Lung (tissue), 12 donors: ENCODE measurements around the gene SLC36A1. TPM values are rescaled to one million over a fixed set of nuclear protein-coding genes. Genes with fewer than 3 reads are reported as not detected.

Experiments used
- ATAC-seq: fragments of 200-7000 bp; cut with Tn5 transposase; one replicate; pipeline ENCODE4 v1.9.1; 2020; ENCODE audit warnings: moderate number of reproducible peaks; ENCODE audit not compliant: insufficient read depth, low FRiP score
- DNase-seq, 3 donors: peaks; one replicate each; pipeline ENCODE4 v3.0.0-alpha.2; 2013 to 2017
- H3K27ac ChIP-seq, 2 donors: one replicate each; pipeline ENCODE4 v1.5.1; 2013; ENCODE audit warnings: mild to moderate bottlenecking in 2 of 2, moderate library complexity in 2 of 2, control low read depth in 1 of 2, inconsistent platforms in 1 of 2, low read depth in 1 of 2, low read length in 1 of 2
- H3K27me3 ChIP-seq, 3 donors: one replicate each; pipeline ENCODE4 v1.5.1; 2013; ENCODE audit warnings: low read length in 2 of 3; ENCODE audit not compliant: control insufficient read depth in 3 of 3, insufficient read depth in 3 of 3
- H3K36me3 ChIP-seq, 4 donors: one replicate each; pipeline ENCODE4 v1.5.1; 2013; ENCODE audit warnings: low read length in 4 of 4, mild to moderate bottlenecking in 1 of 4, moderate library complexity in 1 of 4; ENCODE audit not compliant: control insufficient read depth in 4 of 4, insufficient read depth in 4 of 4
- H3K4me1 ChIP-seq, 5 donors: one replicate each; pipeline ENCODE4 v1.5.1; 2013; ENCODE audit warnings: low read length in 5 of 5, mild to moderate bottlenecking in 2 of 5, moderate library complexity in 1 of 5; ENCODE audit not compliant: control insufficient read depth in 5 of 5, insufficient read depth in 5 of 5
- H3K4me3 ChIP-seq: one replicate; pipeline ENCODE4 v1.5.1; 2013; ENCODE audit warnings: mild to moderate bottlenecking, control low read depth, moderate library complexity
- H3K9ac ChIP-seq, 2 donors: one replicate each; pipeline ENCODE4 v1.5.1; 2013; ENCODE audit warnings: low read length in 2 of 2, control low read depth in 1 of 2; ENCODE audit not compliant: insufficient read depth in 1 of 2
- H3K9me3 ChIP-seq, 4 donors: one replicate each; pipeline ENCODE4 v1.5.1; 2013; ENCODE audit warnings: low read length in 3 of 4, mild to moderate bottlenecking in 1 of 4, moderate library complexity in 1 of 4; ENCODE audit not compliant: control insufficient read depth in 4 of 4, insufficient read depth in 3 of 4
- WGBS, 2 donors: extraction: QIAGEN DNeasy Blood & Tissue Kit; methylation state at CpG; one replicate each; pipeline ENCODE4 v1.1.7; 2013; 5-methylcytosine and 5-hydroxymethylcytosine counted together
- polyA plus RNA-seq, 2 donors: library from polyadenylated mRNA; stranded (reverse); fragments of 200-250 nt; gene quantifications; one replicate each; pipeline ENCODE4 v1.2.1, GENCODE V29; 2013
- total RNA-seq, 2 donors: library from RNA; depleted of rRNA in 1 of 2; stranded (reverse); fragments of >200 nt in 1 of 2; gene quantifications; one replicate each; pipeline ENCODE4 v1.2.1, GENCODE V29; 2014 to 2021
- TF ChIP-seq, protein P1 (sequence below): IDR thresholded peaks from 2 replicates; pipeline ENCODE4 v1.5.1; 2012; ENCODE audit warnings: mild to moderate bottlenecking; ENCODE audit errors: control extremely low read depth, extremely low read depth
- donor health status: control.
- donor health status: control.
- donor health status: Bipolar disorder and iron deficiency.
- donor health status: healthy.
- donor health status: DM: yes; HTN: yes; CAD: no.

The SLC36A1 gene
- total and polyA plus RNA-seq, 4 donors = 2.0 to 22.0 (median 9.9) TPM

DNA sequence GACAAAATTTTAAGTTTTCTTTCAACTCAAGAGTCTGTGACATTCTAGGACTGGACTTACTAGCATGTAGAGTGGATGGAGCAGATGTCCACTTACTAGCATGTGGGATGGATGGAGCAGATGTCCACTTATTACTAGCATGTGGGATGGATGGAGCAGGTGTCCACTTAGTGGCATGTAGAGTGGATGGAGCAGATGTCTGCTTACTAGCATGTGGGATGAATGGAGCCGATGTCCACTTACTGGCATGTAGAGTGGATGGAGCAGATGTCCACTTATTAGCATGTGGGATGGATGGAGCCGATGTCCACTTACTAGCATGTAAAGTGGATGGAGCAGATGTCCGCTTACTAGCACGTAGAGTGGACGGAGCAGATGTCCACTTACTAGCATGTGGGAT lies 2.4 kb downstream of the SLC36A1 start:
- H3K36me3 ChIP-seq = no peaks in the 10 kb centered on the region
- no peak for ATAC-seq
- no peaks in the 10 kb centered on the region for H3K9me3 ChIP-seq
- H3K4me1 ChIP-seq = peaks cover 0 to 10% (median 0%) of the 10 kb centered on the region in 5 donors
- H3K4me3 ChIP-seq = no peak overlapping the region
- DNase-seq = no peak
- H3K27me3 ChIP-seq = peaks cover 0 to 3% (median 0%) of the 10 kb centered on the region in 3 donors
- 97 to 100% methylated on average over 5 of the region's 5 CpGs for WGBS, 2 donors
- no peak overlapping the region for H3K9ac ChIP-seq
- no peak overlapping the region for H3K27ac ChIP-seq
- TF ChIP-seq, protein P1, sequence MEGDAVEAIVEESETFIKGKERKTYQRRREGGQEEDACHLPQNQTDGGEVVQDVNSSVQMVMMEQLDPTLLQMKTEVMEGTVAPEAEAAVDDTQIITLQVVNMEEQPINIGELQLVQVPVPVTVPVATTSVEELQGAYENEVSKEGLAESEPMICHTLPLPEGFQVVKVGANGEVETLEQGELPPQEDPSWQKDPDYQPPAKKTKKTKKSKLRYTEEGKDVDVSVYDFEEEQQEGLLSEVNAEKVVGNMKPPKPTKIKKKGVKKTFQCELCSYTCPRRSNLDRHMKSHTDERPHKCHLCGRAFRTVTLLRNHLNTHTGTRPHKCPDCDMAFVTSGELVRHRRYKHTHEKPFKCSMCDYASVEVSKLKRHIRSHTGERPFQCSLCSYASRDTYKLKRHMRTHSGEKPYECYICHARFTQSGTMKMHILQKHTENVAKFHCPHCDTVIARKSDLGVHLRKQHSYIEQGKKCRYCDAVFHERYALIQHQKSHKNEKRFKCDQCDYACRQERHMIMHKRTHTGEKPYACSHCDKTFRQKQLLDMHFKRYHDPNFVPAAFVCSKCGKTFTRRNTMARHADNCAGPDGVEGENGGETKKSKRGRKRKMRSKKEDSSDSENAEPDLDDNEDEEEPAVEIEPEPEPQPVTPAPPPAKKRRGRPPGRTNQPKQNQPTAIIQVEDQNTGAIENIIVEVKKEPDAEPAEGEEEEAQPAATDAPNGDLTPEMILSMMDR = no peak

DNA sequence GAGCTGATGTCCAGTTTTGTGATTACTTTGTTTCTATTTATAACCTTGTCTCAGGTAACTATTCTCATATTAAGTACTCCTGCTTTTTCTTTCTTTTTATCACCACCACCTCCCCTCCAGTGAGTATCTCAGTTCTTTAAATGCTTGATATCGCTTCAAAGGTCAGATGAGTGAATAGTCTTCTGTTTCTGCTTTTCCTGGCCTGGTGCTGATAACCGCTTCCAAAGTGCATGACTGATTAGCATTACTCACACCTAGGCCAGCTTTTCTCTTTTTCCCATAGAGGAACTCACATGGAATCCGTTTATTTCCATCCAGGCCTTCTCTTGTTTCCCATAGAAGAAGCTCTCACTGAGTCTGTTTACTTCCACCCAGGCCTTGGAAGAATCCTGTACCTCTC lies 3.2 kb downstream of the SLC36A1 start:
- H3K36me3 ChIP-seq = no peaks in the 10 kb centered on the region
- ATAC-seq (no peak), DNase-seq (no peak)
- no peak overlapping the region for H3K9ac ChIP-seq
- TF ChIP-seq, protein P1 = no peak
- WGBS, 2 donors = 94 to 95% methylated on average over 3 of the region's 3 CpGs
- peaks cover 0 to 3% (median 0%) of the 10 kb centered on the region in 3 donors for H3K27me3 ChIP-seq
- no peak overlapping the region for H3K27ac ChIP-seq
- peaks cover 0 to 10% (median 0%) of the 10 kb centered on the region in 5 donors for H3K4me1 ChIP-seq
- no peaks in the 10 kb centered on the region for H3K9me3 ChIP-seq
- H3K4me3 ChIP-seq = no peak overlapping the region

DNA sequence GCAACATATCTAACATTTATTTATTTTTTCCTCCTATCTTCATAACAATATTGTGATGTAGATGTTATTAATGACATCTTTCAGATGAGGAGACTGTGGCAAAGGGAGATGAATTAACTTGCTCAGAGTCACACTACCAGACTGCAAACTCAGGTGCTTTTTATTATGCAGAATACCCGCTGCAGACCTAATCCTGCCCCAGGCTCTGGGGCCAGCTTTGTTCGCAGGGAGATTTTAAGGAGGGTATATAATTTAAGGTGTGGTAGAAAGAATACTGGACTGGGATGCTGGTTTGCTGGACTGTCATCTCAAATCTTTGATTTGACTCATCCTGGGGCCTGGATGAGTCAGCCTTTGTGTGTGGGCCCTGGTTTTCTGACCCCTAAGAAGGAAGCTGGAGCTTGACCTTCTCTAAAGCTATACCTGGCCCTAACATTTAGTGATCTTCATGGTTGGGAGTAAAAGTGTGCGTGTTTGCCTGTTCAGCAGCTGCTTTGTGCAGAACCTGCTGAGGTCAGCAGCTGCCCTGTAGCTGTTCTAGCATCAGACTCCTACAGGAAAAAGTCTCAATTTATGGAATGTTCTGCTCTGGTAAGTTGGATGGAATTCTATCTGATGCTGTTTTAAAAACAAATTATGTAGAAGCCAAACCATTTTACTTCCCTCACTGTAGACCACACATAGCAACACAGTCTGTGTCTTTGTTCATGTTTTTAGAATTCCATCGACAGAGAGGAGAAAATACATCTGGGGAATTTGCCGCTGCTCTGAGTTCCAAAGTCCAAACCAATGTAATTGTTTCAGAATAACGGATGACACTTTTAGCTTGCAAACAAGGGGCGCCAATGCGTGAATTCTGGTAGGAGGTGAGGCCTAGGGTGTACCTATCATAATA lies 4.5 kb downstream of the SLC36A1 start:
- H3K9me3 ChIP-seq = no peaks in the 10 kb centered on the region
- no peak overlapping the region for H3K27ac ChIP-seq

More for the DNA sequence above, 4.5 kb downstream of the SLC36A1 start:
- TF ChIP-seq, protein P1 = no peak
- 89 to 98% methylated on average over 8 of the region's 8 CpGs for WGBS, 2 donors
- no peak for DNase-seq
- Histone ChIP-seq H3K4me1 (peaks cover 0 to 10% (median 0%) of the 10 kb centered on the region in 5 donors), H3K36me3 (no peaks in the 10 kb centered on the region), H3K27me3 (peaks cover 0 to 3% (median 0%) of the 10 kb centered on the region in 3 donors), H3K4me3 (no peak overlapping the region), H3K9ac (no peak overlapping the region)
- no peak for ATAC-seq
